Measurements from ENCODE around the gene SLC19A3. TPM values are rescaled to one million over a fixed set of nuclear protein-coding genes. Genes with fewer than 3 reads are reported as not detected.

The SLC19A3 gene
- total RNA-seq, 1 donor from 2014 or later, result not detected

- no peak for DNase-seq (ENCODE audit: extremely low spot score, unreplicated experiment)
- Mint-ChIP-seq H3K9me3 (ENCODE audit: unreplicated experiment) (no peaks in the 10 kb centered on the region), H3K27me3 (ENCODE audit: unreplicated experiment) (peaks cover 14% of the 10 kb centered on the region), H3K4me1 (ENCODE audit: unreplicated experiment) (no peaks in the 10 kb centered on the region), H3K36me3 (ENCODE audit: unreplicated experiment) (no peaks in the 10 kb centered on the region), H3K4me3 (ENCODE audit: unreplicated experiment) (no peak overlapping the region), H3K27ac (ENCODE audit: unreplicated experiment) (no peak overlapping the region)
- no peak for TF ChIP-seq CTCF (IDR thresholded peaks at IDR 0.05)
Observed at GRCh38 chr2:227642656-227643055, 75.2 kb downstream of the SLC19A3 start.

- no peak for DNase-seq (ENCODE audit: extremely low spot score, unreplicated experiment)
- Mint-ChIP-seq H3K27me3 (ENCODE audit: unreplicated experiment) (peaks cover 19% of the 10 kb centered on the region), H3K27ac (ENCODE audit: unreplicated experiment) (no peak overlapping the region), H3K36me3 (ENCODE audit: unreplicated experiment) (no peaks in the 10 kb centered on the region), H3K4me1 (ENCODE audit: unreplicated experiment) (no peaks in the 10 kb centered on the region), H3K9me3 (ENCODE audit: unreplicated experiment) (no peaks in the 10 kb centered on the region), H3K4me3 (ENCODE audit: unreplicated experiment) (no peak overlapping the region)
- TF ChIP-seq CTCF (IDR thresholded peaks at IDR 0.05), result no peak
Observed at GRCh38 chr2:227634201-227634600, 83.6 kb downstream of the SLC19A3 start.

Other genes with a start within 250 kb of the SLC19A3 start
- 51.2 and 55.1 TPM in 2 replicates for gene AGFG1, start 245.9 kb downstream of the SLC19A3 start, total RNA-seq
- not detected in 2 replicates for gene SCYGR2, start 119.1 kb downstream of the SLC19A3 start, total RNA-seq
- gene SCYGR3, start 103.2 kb downstream of the SLC19A3 start, total RNA-seq, result not detected in 2 replicates
- gene SCYGR4, start 100.5 kb downstream of the SLC19A3 start, total RNA-seq, result not detected in 2 replicates
- gene SCYGR5, start 51.2 kb downstream of the SLC19A3 start, total RNA-seq, result not detected in 2 replicates
- not detected in 2 replicates for gene SCYGR6, start 6.7 kb upstream of the SLC19A3 start, total RNA-seq
- gene SCYGR7, start 10.3 kb upstream of the SLC19A3 start, total RNA-seq, result not detected in 2 replicates
- not detected in 2 replicates for gene SCYGR8, start 27.9 kb upstream of the SLC19A3 start, total RNA-seq
- gene CCL20, start 95.8 kb upstream of the SLC19A3 start, total RNA-seq, result not detected in 2 replicates
- gene DAW1, start 153.6 kb upstream of the SLC19A3 start, total RNA-seq, result not detected in 2 replicates

Measured in osteocyte (in vitro differentiated cells).